HG03135 (cell line): ENCODE results near the gene MRNIP.
A peak's percentile ranks its signal among the peaks of the same experiment; 100 is the strongest.

ENCODE experiments used
- ATAC-seq: cut with Tn5 transposase; IDR thresholded peaks from one replicate; pipeline ENCODE4 v1.9.1; 2021; ENCODE audit warnings: mild to moderate bottlenecking, moderate library complexity; ENCODE audit not compliant: unreplicated experiment

Gene MRNIP

DNA sequence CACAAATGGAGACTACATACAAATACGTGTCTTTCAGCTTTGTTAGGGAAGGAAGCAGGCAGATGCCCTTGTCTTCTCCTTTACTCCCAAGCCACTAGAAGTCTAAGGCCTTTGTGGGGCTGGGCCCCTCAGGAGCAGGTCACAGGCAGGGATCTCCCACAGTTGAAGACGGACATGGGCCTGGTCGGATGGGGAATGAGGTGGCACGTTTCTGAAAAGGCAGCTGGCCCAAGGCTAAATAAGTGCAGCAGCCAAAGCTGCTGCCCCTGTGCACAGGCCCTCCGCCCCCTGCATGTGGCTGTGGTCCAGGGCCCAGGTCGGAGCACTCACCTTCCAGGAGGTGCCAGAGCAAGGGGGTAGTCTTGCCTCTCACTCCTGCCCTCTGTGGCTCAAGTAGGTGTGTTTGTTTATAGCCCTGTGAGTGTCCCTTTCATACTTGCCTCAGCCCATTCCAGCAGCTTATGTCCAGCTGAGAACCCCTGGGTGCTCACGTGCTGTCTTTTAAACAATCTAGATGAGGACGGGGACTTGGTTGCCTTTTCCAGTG is 36.1 kb downstream of the MRNIP start:
- no peak for ATAC-seq

GRCh38 chr5:179822059-179822432 is 36.6 kb downstream of the MRNIP start:
- no peak for ATAC-seq

GRCh38 chr5:179821298-179822058 is 37.1 kb downstream of the MRNIP start:
- ATAC-seq: peak; percentile 49

DNA sequence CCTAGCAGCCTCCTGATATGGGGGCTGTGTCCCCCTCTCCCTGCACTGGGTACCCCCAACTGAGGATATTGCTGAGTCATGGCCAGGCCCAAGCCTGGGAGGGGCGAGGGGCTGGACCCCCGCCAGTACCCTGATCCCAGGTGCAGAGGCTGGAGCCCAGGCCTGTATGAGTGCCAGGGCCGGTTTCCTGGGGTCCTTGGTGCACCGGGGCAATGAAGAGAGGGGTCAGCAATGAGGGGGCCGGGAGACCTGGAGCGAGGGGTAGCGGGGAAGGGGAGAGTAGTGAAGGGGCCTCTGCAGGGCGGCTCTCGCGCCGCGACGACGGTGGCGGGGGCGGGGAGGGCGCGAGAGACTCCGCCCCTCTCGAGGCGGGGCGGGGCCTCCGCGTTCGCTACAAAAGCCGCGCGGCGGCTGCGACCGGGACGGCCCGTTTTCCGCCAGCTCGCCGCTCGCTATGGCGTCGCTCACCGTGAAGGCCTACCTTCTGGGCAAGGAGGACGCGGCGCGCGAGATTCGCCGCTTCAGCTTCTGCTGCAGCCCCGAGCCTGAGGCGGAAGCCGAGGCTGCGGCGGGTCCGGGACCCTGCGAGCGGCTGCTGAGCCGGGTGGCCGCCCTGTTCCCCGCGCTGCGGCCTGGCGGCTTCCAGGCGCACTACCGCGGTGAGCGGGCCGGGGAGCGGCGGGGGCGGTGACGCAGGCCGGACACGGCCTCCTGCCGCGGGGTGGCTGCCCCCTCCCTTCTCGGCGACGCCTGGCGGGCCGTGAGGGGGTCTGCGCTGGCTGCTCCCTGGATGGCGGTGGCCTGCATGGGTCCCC is 37.9 kb downstream of the MRNIP start, which contains the start of gene SQSTM1:
TSS of gene SQSTM1 (plus strand) at position 423 of the 815 bp plus-strand sequence. CDS start at position 455, 32 bp downstream.
- peak; percentile 39 for ATAC-seq

GRCh38 chr5:179820127-179820482 is 38.5 kb downstream of the MRNIP start:
- no peak for ATAC-seq

GRCh38 chr5:179819296-179820126 is 39.1 kb downstream of the MRNIP start:
- no peak for ATAC-seq

DNA sequence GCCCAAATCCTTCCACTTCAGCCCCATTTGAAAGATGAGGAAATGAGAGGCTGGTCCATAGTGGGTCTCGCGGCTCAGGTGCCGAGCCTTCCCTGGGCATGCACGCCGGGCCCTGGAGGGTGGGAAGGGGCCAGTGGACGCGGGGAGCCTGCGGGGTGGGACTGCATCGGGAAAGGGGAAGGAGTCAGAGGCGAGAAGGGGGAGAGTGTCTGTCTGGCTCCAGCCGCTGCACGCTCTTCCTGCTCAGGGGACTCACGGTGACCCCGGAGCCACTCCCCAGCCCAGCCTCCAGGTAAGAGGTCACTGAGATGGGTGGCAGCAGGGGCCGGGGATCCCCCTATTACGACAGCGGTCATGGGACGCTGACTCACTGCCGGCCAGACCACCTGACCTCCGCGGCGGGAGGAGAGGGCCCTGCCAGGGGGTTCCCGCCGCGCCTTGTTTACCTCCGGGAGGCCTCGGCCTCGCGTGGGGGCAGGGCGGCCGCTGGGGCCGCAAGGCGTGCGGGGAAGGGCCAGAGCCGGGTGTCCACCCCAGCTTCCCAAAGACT is 39.8 kb downstream of the MRNIP start:
- peak; percentile 55 for ATAC-seq

GRCh38 chr5:179817890-179818745 is 40.5 kb downstream of the MRNIP start:
- ATAC-seq: no peak

DNA sequence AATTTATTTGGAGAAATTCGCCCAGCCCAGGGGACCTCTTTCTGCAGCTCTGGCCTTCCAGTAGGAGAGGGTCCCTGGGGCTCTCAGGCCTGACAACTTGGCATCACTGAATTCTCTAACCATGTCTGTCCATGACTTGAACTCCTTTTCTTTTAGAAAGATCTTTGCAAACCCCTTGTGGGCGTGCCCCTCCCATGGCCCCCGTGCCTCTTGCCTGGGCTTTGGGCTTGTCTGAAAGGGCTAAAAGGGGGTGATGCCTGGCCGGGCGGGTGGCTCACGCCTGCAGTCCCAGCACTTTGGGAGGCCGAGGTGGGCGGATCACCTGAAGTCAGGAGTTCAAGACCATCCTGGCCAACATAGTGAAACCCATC is 41.2 kb downstream of the MRNIP start:
- no peak for ATAC-seq

DNA sequence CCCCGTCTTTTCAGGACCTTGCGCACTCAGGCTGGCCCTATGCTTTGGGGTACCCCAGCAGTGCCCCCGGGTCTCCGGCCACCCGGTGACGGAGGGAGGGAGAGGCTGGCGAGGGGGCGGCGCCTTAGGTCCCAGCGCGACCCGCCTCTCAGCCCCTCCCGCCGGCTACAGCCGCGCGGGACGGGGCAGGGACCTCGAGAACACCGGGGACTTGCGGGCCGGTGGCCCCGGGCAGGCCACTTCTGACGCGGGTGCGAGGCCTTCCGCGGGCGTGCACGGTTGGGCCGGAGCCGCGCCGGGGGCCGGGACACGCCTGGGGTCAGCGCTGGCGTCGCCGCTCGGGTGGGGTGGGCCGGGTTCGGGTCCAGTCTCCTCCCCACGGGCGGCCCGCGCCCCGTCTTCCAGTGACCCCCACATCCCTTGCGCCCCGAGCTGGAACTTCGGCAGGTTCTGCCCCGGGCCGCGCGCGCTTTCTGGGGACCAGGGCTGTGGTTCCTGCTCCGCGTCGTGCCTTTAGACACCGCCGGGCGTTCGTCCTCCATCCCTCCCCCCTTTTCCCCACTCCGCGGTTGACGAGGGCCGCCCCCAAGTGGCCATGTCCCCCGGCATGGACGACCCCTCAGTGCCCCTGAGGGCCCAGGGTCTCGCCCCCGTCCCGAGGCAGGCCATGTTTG is 41.7 kb downstream of the MRNIP start:
- ATAC-seq: no peak

GRCh38 chr5:179816401-179816795 is 42.2 kb downstream of the MRNIP start:
- ATAC-seq: no peak

DNA sequence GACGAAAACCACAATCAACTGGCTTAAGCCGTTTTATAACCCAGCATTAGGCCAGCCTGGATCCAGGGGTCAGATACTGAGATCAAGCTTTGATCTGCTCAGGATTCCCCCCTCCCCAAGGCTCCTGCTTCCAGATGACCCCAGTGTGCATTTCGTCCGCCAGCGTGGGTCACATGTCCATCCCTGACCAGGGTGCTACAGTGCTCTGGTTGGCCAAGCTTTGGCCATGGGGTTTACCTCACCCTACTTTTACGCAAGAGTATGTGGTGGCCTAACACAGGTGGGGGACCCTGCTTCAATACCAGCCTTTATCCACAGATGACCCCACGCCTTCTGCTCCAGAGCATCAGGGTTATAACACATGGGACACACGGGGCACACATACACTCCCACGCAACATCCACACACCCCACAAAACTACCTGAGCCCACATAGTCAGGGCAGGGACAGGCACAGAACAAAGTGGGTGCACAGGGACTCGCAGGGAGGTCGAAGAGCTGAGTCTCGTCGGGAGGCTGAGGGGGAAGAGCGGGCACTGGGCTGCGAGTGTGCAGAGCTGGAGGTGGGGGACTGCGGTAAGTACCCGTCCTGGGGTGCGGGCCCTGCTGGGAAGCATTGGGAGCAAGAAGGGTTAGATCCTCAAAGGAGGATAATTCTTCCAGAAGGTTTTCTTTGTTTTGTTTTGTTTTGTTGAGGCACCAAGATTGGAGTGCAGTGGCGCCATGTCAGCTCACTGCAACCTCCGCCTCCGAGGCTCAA is 42.9 kb downstream of the MRNIP start:
- no peak for ATAC-seq

GRCh38 chr5:179814090-179814489 is 44.5 kb downstream of the MRNIP start:
- ATAC-seq: no peak

GRCh38 chr5:179812997-179813607 is 45.5 kb downstream of the MRNIP start:
- ATAC-seq: no peak

GRCh38 chr5:179812135-179812825 is 46.3 kb downstream of the MRNIP start:
- ATAC-seq: no peak

GRCh38 chr5:179806250-179807048 is 52.2 kb downstream of the MRNIP start, which contains the start of gene MGAT4B:
MGAT4B (minus strand) TSS chr5:179806866; CDS start chr5:179806583, 283 bp downstream.
- ATAC-seq: peak; percentile 65
